ENCODE data around the gene ARHGAP10. TPM values are rescaled to one million over a fixed set of nuclear protein-coding genes. Genes with fewer than 3 reads are reported as not detected.
A peak's percentile ranks its signal among the peaks of the same experiment; 100 is the strongest.

Gene ARHGAP10
- total RNA-seq, 2 experiments from 2014 or later: 6.1 to 6.2 TPM

DNA sequence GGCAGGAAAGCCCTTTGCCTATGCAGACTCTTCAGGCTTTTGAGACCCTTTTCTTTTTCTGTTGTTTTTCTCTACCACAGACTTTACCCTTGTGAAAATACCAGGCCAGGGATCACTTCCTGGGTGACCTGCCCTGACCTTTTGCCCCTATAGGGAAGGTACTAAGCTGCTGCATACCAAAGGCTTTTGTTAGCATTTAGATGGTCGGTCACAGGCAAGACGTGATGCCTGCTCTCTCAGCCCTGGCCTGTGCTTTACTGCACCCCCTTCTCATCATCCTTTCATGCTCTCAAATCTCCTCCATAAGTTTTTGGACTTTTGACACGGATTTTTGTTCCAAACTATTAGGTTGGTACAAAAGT lies 98.2 kb downstream of the ARHGAP10 start:
- Mint-ChIP-seq H3K9me3 (ENCODE audit: low read depth) (no peaks in the 10 kb centered on the region), H3K36me3 (ENCODE audit: low read depth) (peaks cover 5% of the 10 kb centered on the region), H3K4me1 (peaks cover 13% of the 10 kb centered on the region), H3K27me3 (no peaks in the 10 kb centered on the region), H3K4me3 (no peak overlapping the region), H3K27ac (no peak overlapping the region)
- no peak for ATAC-seq
- DNase-seq: no peak
- intact Hi-C loops (cut with DNase I, micrococcal nuclease): no loop called here
- POLR2A ChIA-PET: no interaction called here
- CTCF ChIA-PET: no interaction called here

GRCh38 chr4:147830987-147831386 lies 99.1 kb downstream of the ARHGAP10 start:
- ChIA-PET POLR2A (no interaction called here), CTCF (interaction anchor here (0.9 to 1.2 kb wide), 3 partner anchors 23 to 122 kb away, joined by 3 to 4 read pairs (median 3); no protein-coding TSS in a partner anchor)
- no peak overlapping the region for H3K4me3 Mint-ChIP-seq
- peaks cover 5% of the 10 kb centered on the region for H3K36me3 Mint-ChIP-seq (ENCODE audit: low read depth)
- peaks cover 10% of the 10 kb centered on the region for H3K4me1 Mint-ChIP-seq
- H3K9me3 Mint-ChIP-seq (ENCODE audit: low read depth): no peaks in the 10 kb centered on the region
- H3K27ac Mint-ChIP-seq: no peak overlapping the region
- H3K27me3 Mint-ChIP-seq: no peaks in the 10 kb centered on the region
- intact Hi-C loops (cut with DNase I, micrococcal nuclease): no loop called here
- ATAC-seq (no peak), DNase-seq (no peak)

DNA sequence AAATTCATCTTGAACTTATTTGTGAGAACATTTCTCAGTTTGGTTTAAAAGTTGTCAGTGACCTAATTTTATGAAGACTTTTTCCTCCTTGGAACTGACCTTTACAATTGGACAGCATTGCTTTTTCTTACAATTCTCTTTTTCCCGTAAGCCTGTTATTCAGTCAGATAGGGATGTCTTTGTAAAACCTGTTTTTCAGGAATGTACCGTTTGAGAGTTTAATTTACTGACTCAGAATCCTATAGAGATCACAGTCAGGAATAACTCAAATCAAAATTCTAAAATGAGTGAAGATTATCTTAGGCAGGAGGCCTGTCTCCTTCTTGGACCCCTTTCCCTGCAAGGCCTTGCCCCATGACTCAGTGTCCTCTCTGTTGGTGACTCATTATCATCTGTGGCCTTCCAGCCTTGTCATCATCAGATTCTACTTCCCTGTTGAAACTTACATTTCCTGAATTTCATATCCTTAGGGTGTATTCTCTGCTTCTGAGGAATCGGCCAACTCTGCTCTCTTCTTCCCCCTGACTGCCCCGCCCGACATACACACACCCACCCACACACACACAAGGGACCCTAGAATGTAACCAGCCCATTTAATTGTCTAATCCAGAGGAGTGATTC lies 99.8 kb downstream of the ARHGAP10 start:
- H3K27ac Mint-ChIP-seq: no peak overlapping the region

GRCh38 chr4:147833254-147833653 lies 101.4 kb downstream of the ARHGAP10 start:
- no peak overlapping the region for H3K4me3 Mint-ChIP-seq
- no peaks in the 10 kb centered on the region for H3K27me3 Mint-ChIP-seq
- H3K36me3 Mint-ChIP-seq (ENCODE audit: low read depth): peaks cover 4% of the 10 kb centered on the region
- intact Hi-C loops (cut with DNase I, micrococcal nuclease): no loop called here
- ChIA-PET CTCF (interaction anchor here (0.9 to 1.3 kb wide), 5 partner anchors 9 to 101 kb away, joined by 3 to 4 read pairs (median 3); no protein-coding TSS in a partner anchor), POLR2A (no interaction called here)
- peaks cover 18% of the 10 kb centered on the region for H3K4me1 Mint-ChIP-seq
- DNase-seq: no peak
- H3K27ac Mint-ChIP-seq: no peak overlapping the region
- H3K9me3 Mint-ChIP-seq (ENCODE audit: low read depth): no peaks in the 10 kb centered on the region
- ATAC-seq: peak; percentile 60

More for the DNA sequence above, 99.8 kb downstream of the ARHGAP10 start:
- peaks cover 14% of the 10 kb centered on the region for H3K4me1 Mint-ChIP-seq
- H3K27me3 Mint-ChIP-seq: no peaks in the 10 kb centered on the region
- ChIA-PET CTCF (interaction anchor here (1.2 kb wide), 2 partner anchors 24 to 123 kb away, joined by 3 to 4 read pairs; no protein-coding TSS in a partner anchor), POLR2A (no interaction called here)
- H3K36me3 Mint-ChIP-seq (ENCODE audit: low read depth): peaks cover 4% of the 10 kb centered on the region
- no peak overlapping the region for H3K4me3 Mint-ChIP-seq
- no peaks in the 10 kb centered on the region for H3K9me3 Mint-ChIP-seq (ENCODE audit: low read depth)
- ATAC-seq (peak; percentile 30), DNase-seq (no peak)
- intact Hi-C loops (cut with DNase I, micrococcal nuclease): no loop called here

DNA sequence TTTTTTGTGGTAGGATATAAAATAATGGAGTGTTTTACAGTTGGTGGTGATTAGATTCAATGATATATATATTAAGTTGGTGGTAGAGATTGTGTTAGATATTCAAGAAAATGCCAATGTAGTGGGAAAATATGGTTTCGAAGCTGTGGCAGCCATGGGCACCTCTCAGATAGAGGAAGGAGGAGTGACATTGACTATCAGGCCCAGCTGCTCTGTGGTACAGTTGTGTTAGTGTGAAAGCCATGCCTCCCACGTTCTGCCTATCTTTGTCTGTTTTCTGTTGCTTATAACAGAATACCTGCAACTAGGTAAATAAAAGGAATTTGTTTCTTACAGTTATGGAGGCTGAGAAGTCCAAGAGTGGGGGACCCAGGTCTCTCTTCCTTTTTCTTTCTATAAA lies 101.9 kb downstream of the ARHGAP10 start:
- intact Hi-C loops (cut with DNase I, micrococcal nuclease): no loop called here
- DNase-seq (no peak), ATAC-seq (no peak)
- no peak overlapping the region for H3K4me3 Mint-ChIP-seq
- no peak overlapping the region for H3K27ac Mint-ChIP-seq
- no peaks in the 10 kb centered on the region for H3K36me3 Mint-ChIP-seq (ENCODE audit: low read depth)
- H3K27me3 Mint-ChIP-seq: no peaks in the 10 kb centered on the region
- ChIA-PET POLR2A (no interaction called here), CTCF (interaction anchor here (0.9 to 1.3 kb wide), 5 partner anchors 9 to 101 kb away, joined by 3 to 4 read pairs (median 3); no protein-coding TSS in a partner anchor)
- no peaks in the 10 kb centered on the region for H3K9me3 Mint-ChIP-seq (ENCODE audit: low read depth)
- peaks cover 18% of the 10 kb centered on the region for H3K4me1 Mint-ChIP-seq

DNA sequence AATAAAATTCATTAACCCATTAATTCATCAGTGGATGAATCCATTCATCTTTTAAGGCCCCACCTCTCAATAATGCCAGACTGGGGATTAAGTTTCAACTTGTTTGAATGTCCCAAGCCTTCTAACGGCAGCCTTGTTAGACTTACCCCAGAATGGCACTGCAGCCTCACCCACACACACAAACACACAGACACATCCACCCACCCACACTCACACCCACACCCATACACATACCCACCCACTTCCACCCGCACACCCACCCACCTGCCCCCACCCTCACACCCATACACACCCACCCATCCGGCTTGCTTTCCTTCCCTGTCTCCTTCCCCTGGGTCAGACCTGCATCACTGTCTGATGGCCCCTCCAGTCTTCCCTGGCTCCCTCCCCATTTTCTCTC lies 102.6 kb downstream of the ARHGAP10 start:
- ATAC-seq (no peak), DNase-seq (no peak)
- CTCF ChIA-PET: interaction anchor here (2.5 kb wide), 1 partner anchor 32 kb away, joined by 11 read pairs; no protein-coding TSS in a partner anchor
- Mint-ChIP-seq H3K4me1 (peaks cover 18% of the 10 kb centered on the region), H3K4me3 (no peak overlapping the region), H3K27ac (no peak overlapping the region), H3K9me3 (ENCODE audit: low read depth) (no peaks in the 10 kb centered on the region), H3K27me3 (no peaks in the 10 kb centered on the region), H3K36me3 (ENCODE audit: low read depth) (no peaks in the 10 kb centered on the region)
- POLR2A ChIA-PET: no interaction called here
- intact Hi-C loops (cut with DNase I, micrococcal nuclease): no loop called here

DNA sequence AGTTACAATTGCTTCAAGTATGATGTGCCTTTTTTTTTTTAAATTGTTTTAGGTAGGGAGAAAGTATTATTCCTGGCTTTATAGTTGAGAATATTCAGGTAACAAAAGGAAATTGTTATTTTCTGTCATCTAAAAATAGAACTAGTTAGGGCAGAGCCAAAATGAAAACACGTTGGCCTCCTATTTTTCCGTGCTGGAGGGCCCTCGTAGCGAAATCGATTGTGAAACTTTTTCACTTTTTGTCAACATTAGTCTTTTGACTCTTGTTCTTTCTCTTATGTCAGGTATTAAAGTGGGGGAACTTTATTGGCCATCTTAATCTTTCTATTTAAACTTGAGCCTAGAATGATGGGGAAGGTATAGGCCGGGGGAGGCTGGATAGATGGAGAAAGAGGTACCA lies 104.9 kb downstream of the ARHGAP10 start:
- ChIA-PET CTCF (interaction anchor here (0.6 to 2.5 kb wide), 4 partner anchors 14 to 220 kb away, joined by 3 to 11 read pairs (median 4); partner anchors contain the start of gene TMEM184C), POLR2A (no interaction called here)
- intact Hi-C loops (cut with DNase I, micrococcal nuclease): no loop called here
- Mint-ChIP-seq H3K9me3 (ENCODE audit: low read depth) (no peaks in the 10 kb centered on the region), H3K36me3 (ENCODE audit: low read depth) (no peaks in the 10 kb centered on the region), H3K27me3 (no peaks in the 10 kb centered on the region), H3K27ac (no peak overlapping the region), H3K4me1 (peaks cover 16% of the 10 kb centered on the region), H3K4me3 (no peak overlapping the region)
- ATAC-seq: peak; percentile 30
- peak; percentile 13 for DNase-seq

GRCh38 chr4:147837435-147837834 lies 105.5 kb downstream of the ARHGAP10 start:
- intact Hi-C loops (cut with DNase I, micrococcal nuclease): no loop called here
- no peak overlapping the region for H3K4me3 Mint-ChIP-seq
- peaks cover 15% of the 10 kb centered on the region for H3K4me1 Mint-ChIP-seq
- no peaks in the 10 kb centered on the region for H3K27me3 Mint-ChIP-seq
- no peak overlapping the region for H3K27ac Mint-ChIP-seq
- CTCF ChIA-PET: interaction anchor here (0.6 to 1.6 kb wide), 4 partner anchors 14 to 220 kb away, joined by 3 to 4 read pairs (median 3); partner anchors contain the start of gene TMEM184C
- no peak for DNase-seq
- no peak for ATAC-seq
- POLR2A ChIA-PET: no interaction called here
- H3K9me3 Mint-ChIP-seq (ENCODE audit: low read depth): no peaks in the 10 kb centered on the region
- H3K36me3 Mint-ChIP-seq (ENCODE audit: low read depth): no peaks in the 10 kb centered on the region

GRCh38 chr4:147837854-147838253 lies 106.0 kb downstream of the ARHGAP10 start:
- no peaks in the 10 kb centered on the region for H3K36me3 Mint-ChIP-seq (ENCODE audit: low read depth)

DNA sequence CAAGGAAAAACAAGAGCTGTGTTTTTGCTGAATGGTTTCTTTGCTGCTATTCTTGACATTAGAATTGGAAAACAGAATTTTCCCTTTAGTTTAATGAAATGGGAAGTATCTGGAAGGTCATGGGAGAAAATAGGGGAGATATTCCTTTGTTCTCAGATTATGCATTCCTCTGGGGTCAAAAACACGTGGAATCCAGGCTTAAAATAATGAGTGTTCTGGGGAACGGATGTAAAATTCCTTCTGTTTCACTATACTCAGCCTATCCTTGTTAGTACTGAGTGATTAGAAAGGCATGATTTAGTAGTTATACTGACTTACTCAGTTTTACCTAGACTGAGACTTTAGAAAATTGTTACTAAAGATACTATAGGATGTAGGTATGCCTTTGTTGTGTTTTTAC lies 107.3 kb downstream of the ARHGAP10 start:
- ChIA-PET POLR2A (no interaction called here), CTCF (interaction anchor here (0.6 kb wide), 1 partner anchor 1291 kb away, joined by 3 read pairs; no protein-coding TSS in a partner anchor)
- Mint-ChIP-seq H3K4me3 (no peak overlapping the region), H3K36me3 (ENCODE audit: low read depth) (no peaks in the 10 kb centered on the region), H3K27ac (no peak overlapping the region), H3K27me3 (no peaks in the 10 kb centered on the region), H3K9me3 (ENCODE audit: low read depth) (no peaks in the 10 kb centered on the region), H3K4me1 (peaks cover 8% of the 10 kb centered on the region)
- no peak for ATAC-seq
- intact Hi-C loops (cut with DNase I, micrococcal nuclease): no loop called here
- DNase-seq: no peak

More at GRCh38 chr4:147837854-147838253, 106.0 kb downstream of the ARHGAP10 start:
- peaks cover 15% of the 10 kb centered on the region for H3K4me1 Mint-ChIP-seq
- H3K4me3 Mint-ChIP-seq: no peak overlapping the region
- DNase-seq: no peak
- ChIA-PET POLR2A (no interaction called here), CTCF (interaction anchor here (1.0 to 1.6 kb wide), 2 partner anchors 27 to 37 kb away, joined by 3 to 4 read pairs; no protein-coding TSS in a partner anchor)
- no peaks in the 10 kb centered on the region for H3K9me3 Mint-ChIP-seq (ENCODE audit: low read depth)
- no peaks in the 10 kb centered on the region for H3K27me3 Mint-ChIP-seq
- no peak for ATAC-seq
- H3K27ac Mint-ChIP-seq: no peak overlapping the region
- intact Hi-C loops (cut with DNase I, micrococcal nuclease): no loop called here

GRCh38 chr4:147839663-147840062 lies 107.8 kb downstream of the ARHGAP10 start:
- peaks cover 8% of the 10 kb centered on the region for H3K4me1 Mint-ChIP-seq
- CTCF ChIA-PET: interaction anchor here (0.6 to 4.6 kb wide), 2 partner anchors 26 to 1292 kb away, joined by 3 to 39 read pairs; no protein-coding TSS in a partner anchor
- no peak overlapping the region for H3K27ac Mint-ChIP-seq
- no peaks in the 10 kb centered on the region for H3K36me3 Mint-ChIP-seq (ENCODE audit: low read depth)
- DNase-seq (no peak), ATAC-seq (no peak)
- intact Hi-C loops (cut with DNase I, micrococcal nuclease): no loop called here
- POLR2A ChIA-PET: no interaction called here
- no peaks in the 10 kb centered on the region for H3K9me3 Mint-ChIP-seq (ENCODE audit: low read depth)
- no peak overlapping the region for H3K4me3 Mint-ChIP-seq
- no peaks in the 10 kb centered on the region for H3K27me3 Mint-ChIP-seq
